Measurements from ENCODE around the gene RDX. TPM values are rescaled to one million over a fixed set of nuclear protein-coding genes. Genes with fewer than 3 reads are reported as not detected.

Gene RDX
- total and polyA plus RNA-seq, 2 donors (not counting 1 experiment from before 2014, with no cell fraction given): 52.7 to 93.1 TPM

DNA sequence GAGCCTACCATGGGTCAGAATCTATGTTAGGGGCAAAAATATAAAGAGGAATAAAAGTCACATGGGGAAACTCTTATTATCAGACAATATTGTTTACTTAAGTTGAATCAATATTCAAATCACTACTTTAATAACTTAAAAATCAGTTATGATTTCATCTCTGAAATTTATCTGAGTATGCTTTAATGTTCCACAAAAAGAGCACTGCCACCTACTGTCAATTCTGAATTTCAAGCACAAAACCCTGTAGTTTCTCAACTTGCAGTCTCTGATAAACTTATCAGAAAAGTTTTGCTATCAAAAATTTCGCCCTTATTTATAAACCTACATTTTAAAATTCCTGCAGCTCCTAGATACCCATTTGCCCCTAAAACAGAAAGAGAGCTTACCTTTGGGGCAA lies 47.3 kb downstream of the RDX start:
- Histone ChIP-seq H3K4me3 (replicated peaks in 1 of 4; ENCODE audit: control extremely low read depth in 1 of 4, insufficient read depth in 1 of 4, low read depth in 3 of 4, low read length in 4 of 4) (no peak overlapping the region), H3K27me3 (ENCODE audit: control insufficient read depth, insufficient read depth, low read length) (no peaks in the 10 kb centered on the region), H3K4me2 (ENCODE audit: extremely low read depth, insufficient read depth, low read length) (no peak overlapping the region), H3K9ac (ENCODE audit: insufficient read depth, low read length) (no peak overlapping the region), H4K20me1 (ENCODE audit: control insufficient read depth, extremely low read depth, insufficient read depth, low read length) (no peaks in the 10 kb centered on the region), H3K4me1 (ENCODE audit: control insufficient read depth, extremely low read depth, insufficient read depth, low read length) (no peaks in the 10 kb centered on the region), H3K36me3 (ENCODE audit: control insufficient read depth, insufficient read depth, low read length) (peaks cover 3% of the 10 kb centered on the region), H2AFZ (ENCODE audit: low read length) (no peak overlapping the region), H3K27ac (ENCODE audit: insufficient read depth, low read length) (no peak overlapping the region), H3K79me2 (ENCODE audit: control insufficient read depth, insufficient read depth, low read length) (no peaks in the 10 kb centered on the region), H3K9me3 (ENCODE audit: control insufficient read depth, insufficient read depth, low read depth, low read length) (no peaks in the 10 kb centered on the region)
- TF ChIP-seq, protein P1, sequence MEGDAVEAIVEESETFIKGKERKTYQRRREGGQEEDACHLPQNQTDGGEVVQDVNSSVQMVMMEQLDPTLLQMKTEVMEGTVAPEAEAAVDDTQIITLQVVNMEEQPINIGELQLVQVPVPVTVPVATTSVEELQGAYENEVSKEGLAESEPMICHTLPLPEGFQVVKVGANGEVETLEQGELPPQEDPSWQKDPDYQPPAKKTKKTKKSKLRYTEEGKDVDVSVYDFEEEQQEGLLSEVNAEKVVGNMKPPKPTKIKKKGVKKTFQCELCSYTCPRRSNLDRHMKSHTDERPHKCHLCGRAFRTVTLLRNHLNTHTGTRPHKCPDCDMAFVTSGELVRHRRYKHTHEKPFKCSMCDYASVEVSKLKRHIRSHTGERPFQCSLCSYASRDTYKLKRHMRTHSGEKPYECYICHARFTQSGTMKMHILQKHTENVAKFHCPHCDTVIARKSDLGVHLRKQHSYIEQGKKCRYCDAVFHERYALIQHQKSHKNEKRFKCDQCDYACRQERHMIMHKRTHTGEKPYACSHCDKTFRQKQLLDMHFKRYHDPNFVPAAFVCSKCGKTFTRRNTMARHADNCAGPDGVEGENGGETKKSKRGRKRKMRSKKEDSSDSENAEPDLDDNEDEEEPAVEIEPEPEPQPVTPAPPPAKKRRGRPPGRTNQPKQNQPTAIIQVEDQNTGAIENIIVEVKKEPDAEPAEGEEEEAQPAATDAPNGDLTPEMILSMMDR (conservative IDR thresholded peaks at IDR 0.05 in 1 of 2, IDR thresholded peaks at IDR 0.05 in 1 of 2; ENCODE audit: low read depth in 1 of 2, low read length in 2 of 2): peak; percentile 15 to 41
- TF ChIP-seq EZH2 (IDR thresholded peaks at IDR 0.05; ENCODE audit: low read length, missing control alignments): no peak
- peak in 1 of 2 donors; percentile 46 for DNase-seq (ENCODE audit: low read depth in 2 of 2)

GRCh38 chr11:110243791-110244190 lies 52.6 kb downstream of the RDX start:
- Histone ChIP-seq H3K27me3 (ENCODE audit: control insufficient read depth, insufficient read depth, low read length) (no peaks in the 10 kb centered on the region), H3K4me3 (replicated peaks in 1 of 4; ENCODE audit: control extremely low read depth in 1 of 4, insufficient read depth in 1 of 4, low read depth in 3 of 4, low read length in 4 of 4) (no peak overlapping the region), H3K4me2 (ENCODE audit: extremely low read depth, insufficient read depth, low read length) (no peak overlapping the region), H2AFZ (ENCODE audit: low read length) (no peak overlapping the region), H3K36me3 (ENCODE audit: control insufficient read depth, insufficient read depth, low read length) (peaks cover 1% of the 10 kb centered on the region), H3K9ac (ENCODE audit: insufficient read depth, low read length) (no peak overlapping the region), H4K20me1 (ENCODE audit: control insufficient read depth, extremely low read depth, insufficient read depth, low read length) (no peaks in the 10 kb centered on the region), H3K9me3 (ENCODE audit: control insufficient read depth, insufficient read depth, low read depth, low read length) (no peaks in the 10 kb centered on the region), H3K27ac (ENCODE audit: insufficient read depth, low read length) (no peak overlapping the region), H3K79me2 (ENCODE audit: control insufficient read depth, insufficient read depth, low read length) (no peaks in the 10 kb centered on the region), H3K4me1 (ENCODE audit: control insufficient read depth, extremely low read depth, insufficient read depth, low read length) (no peaks in the 10 kb centered on the region)
- no peak for TF ChIP-seq EZH2 (IDR thresholded peaks at IDR 0.05; ENCODE audit: low read length, missing control alignments)
- DNase-seq (ENCODE audit: low read depth in 2 of 2): no peak

- Histone ChIP-seq H3K36me3 (ENCODE audit: control insufficient read depth, insufficient read depth, low read length) (no peaks in the 10 kb centered on the region), H3K4me1 (ENCODE audit: control insufficient read depth, extremely low read depth, insufficient read depth, low read length) (no peaks in the 10 kb centered on the region), H3K27me3 (ENCODE audit: control insufficient read depth, insufficient read depth, low read length) (no peaks in the 10 kb centered on the region), H3K9me3 (ENCODE audit: control insufficient read depth, insufficient read depth, low read depth, low read length) (no peaks in the 10 kb centered on the region), H3K9ac (ENCODE audit: insufficient read depth, low read length) (no peak overlapping the region), H3K27ac (ENCODE audit: insufficient read depth, low read length) (no peak overlapping the region), H4K20me1 (ENCODE audit: control insufficient read depth, extremely low read depth, insufficient read depth, low read length) (no peaks in the 10 kb centered on the region), H2AFZ (ENCODE audit: low read length) (no peak overlapping the region), H3K4me2 (ENCODE audit: extremely low read depth, insufficient read depth, low read length) (no peak overlapping the region), H3K79me2 (ENCODE audit: control insufficient read depth, insufficient read depth, low read length) (no peaks in the 10 kb centered on the region), H3K4me3 (replicated peaks in 1 of 4; ENCODE audit: control extremely low read depth in 1 of 4, insufficient read depth in 1 of 4, low read depth in 3 of 4, low read length in 4 of 4) (no peak overlapping the region)
- DNase-seq (ENCODE audit: low read depth in 2 of 2): peak in 1 of 2 donors; percentile 19
- TF ChIP-seq, protein P1 (conservative IDR thresholded peaks at IDR 0.05 in 1 of 2, IDR thresholded peaks at IDR 0.05 in 1 of 2; ENCODE audit: low read depth in 1 of 2, low read length in 2 of 2): no peak
- no peak for TF ChIP-seq EZH2 (IDR thresholded peaks at IDR 0.05; ENCODE audit: low read length, missing control alignments)
Observed at GRCh38 chr11:110242746-110243145, 53.7 kb downstream of the RDX start.

All from fibroblast of lung (primary cell).